ENCODE data around the gene TSC22D1.

- TF ChIP-seq CTCF (IDR thresholded peaks at IDR 0.05) (peak in 2 of 3 donors; percentile 8 to 57), POLR2A (IDR thresholded peaks at IDR 0.05) (no peak)
Observed at GRCh38 chr13:44437356-44438233, 138.5 kb downstream of the TSC22D1 start.
